H54 (cell line): ENCODE measurements around the gene ADH4.

Experiments
- DNase-seq: peaks from one replicate; pipeline ENCODE4 v3.0.0; 2011; ENCODE audit warnings: low spot score, mixed read lengths; ENCODE audit not compliant: insufficient read length
- FAIRE-seq: peaks from 3 replicates; lab custom pipeline; 2011; peaks lifted over from hg19 to GRCh38; lab: Jason Lieb, UNC
- POLR2A ChIP-seq: IDR thresholded peaks from 2 replicates; pipeline ENCODE4 v1.6.1; 2011; ENCODE audit warnings: low read depth, mild to moderate bottlenecking, low read length

The ADH4 gene

GRCh38 chr4:99079625-99080295 lies 64.3 kb downstream of the ADH4 start:
- FAIRE-seq (no peak), DNase-seq (no peak)
- no peak for TF ChIP-seq POLR2A

- no peak for TF ChIP-seq POLR2A
- no peak for FAIRE-seq
These were observed 65.0 kb downstream of the ADH4 start for GRCh38 chr4:99078931-99079624.

GRCh38 chr4:99078336-99078735 lies 65.8 kb downstream of the ADH4 start:
- TF ChIP-seq POLR2A: no peak
- DNase-seq (no peak), FAIRE-seq (no peak)

More at GRCh38 chr4:99078931-99079624, 65.0 kb downstream of the ADH4 start:
- no peak for DNase-seq

- FAIRE-seq (no peak), DNase-seq (no peak)
- TF ChIP-seq POLR2A: no peak
These were observed 66.9 kb downstream of the ADH4 start for GRCh38 chr4:99077177-99077576.

GRCh38 chr4:99076292-99076976 lies 67.7 kb downstream of the ADH4 start:
- TF ChIP-seq POLR2A: no peak
- no peak for FAIRE-seq
- no peak for DNase-seq

- no peak for TF ChIP-seq POLR2A
- DNase-seq (no peak), FAIRE-seq (no peak)
These were observed 69.3 kb downstream of the ADH4 start for GRCh38 chr4:99074816-99075215.
